ENCODE results near the gene PDCD1. TPM values are rescaled to one million over a fixed set of nuclear protein-coding genes. Genes with fewer than 3 reads are reported as not detected.

Gene PDCD1
- total and polyA plus RNA-seq, 2 donors = 12.7 to 16.0 TPM

GRCh38 chr2:241891315-241891987 is 32.8 kb upstream of the PDCD1 start:
- H3K36me3 ChIP-seq (ENCODE audit: control insufficient read depth in 2 of 2, insufficient read depth in 2 of 2, low read length in 1 of 2) = peaks cover 19 to 46% of the 10 kb centered on the region in 2 donors
- no peaks in the 10 kb centered on the region for H3K27me3 ChIP-seq (ENCODE audit: control insufficient read depth in 2 of 2, insufficient read depth in 1 of 2, low read length in 1 of 2)
- H3K27ac ChIP-seq (ENCODE audit: low read depth in 1 of 2, low read length in 1 of 2) = no peak overlapping the region
- WGBS = 98% methylated on average over 27 of the region's 27 CpGs
- H3K4me1 ChIP-seq (ENCODE audit: control insufficient read depth in 2 of 2, insufficient read depth in 2 of 2, low read length in 2 of 2) = peaks cover 8 to 14% of the 10 kb centered on the region in 2 donors
- H3K9me3 ChIP-seq (ENCODE audit: control insufficient read depth in 2 of 2, insufficient read depth in 1 of 2, low read length in 1 of 2) = peaks cover 3 to 22% of the 10 kb centered on the region in 2 donors
- no peak overlapping the region for H3K4me3 ChIP-seq (ENCODE audit: low read length in 2 of 2)
- no peak for DNase-seq (ENCODE audit: low read depth in 6 of 9, low spot score in 9 of 9)

- no peak overlapping the region for H3K27ac ChIP-seq (ENCODE audit: low read depth in 1 of 2, low read length in 1 of 2)
- H3K4me3 ChIP-seq (ENCODE audit: low read length in 2 of 2) = no peak overlapping the region
- no peaks in the 10 kb centered on the region for H3K27me3 ChIP-seq (ENCODE audit: control insufficient read depth in 2 of 2, insufficient read depth in 1 of 2, low read length in 1 of 2)
- H3K9me3 ChIP-seq (ENCODE audit: control insufficient read depth in 2 of 2, insufficient read depth in 1 of 2, low read length in 1 of 2) = peaks cover 3 to 16% of the 10 kb centered on the region in 2 donors
- no peak for DNase-seq (ENCODE audit: low read depth in 6 of 9, low spot score in 9 of 9)
- H3K36me3 ChIP-seq (ENCODE audit: control insufficient read depth in 2 of 2, insufficient read depth in 2 of 2, low read length in 1 of 2) = peaks cover 19 to 51% of the 10 kb centered on the region in 2 donors
- peaks cover 15 to 21% of the 10 kb centered on the region in 2 donors for H3K4me1 ChIP-seq (ENCODE audit: control insufficient read depth in 2 of 2, insufficient read depth in 2 of 2, low read length in 2 of 2)
- 96% methylated on average over 29 of the region's 29 CpGs for WGBS
These were observed 32.0 kb upstream of the PDCD1 start for GRCh38 chr2:241890524-241891235.

GRCh38 chr2:241888641-241889040 is 29.9 kb upstream of the PDCD1 start:
- Histone ChIP-seq H3K36me3 (ENCODE audit: control insufficient read depth in 2 of 2, insufficient read depth in 2 of 2, low read length in 1 of 2) (peaks cover 21 to 43% of the 10 kb centered on the region in 2 donors), H3K4me1 (ENCODE audit: control insufficient read depth in 2 of 2, insufficient read depth in 2 of 2, low read length in 2 of 2) (peaks cover 30 to 38% of the 10 kb centered on the region in 2 donors), H3K9me3 (ENCODE audit: control insufficient read depth in 2 of 2, insufficient read depth in 1 of 2, low read length in 1 of 2) (peaks cover 3 to 16% of the 10 kb centered on the region in 2 donors), H3K27ac (ENCODE audit: low read depth in 1 of 2, low read length in 1 of 2) (peak overlapping the region in 1 of 2 donors; percentile 15), H3K4me3 (ENCODE audit: low read length in 2 of 2) (no peak overlapping the region), H3K27me3 (ENCODE audit: control insufficient read depth in 2 of 2, insufficient read depth in 1 of 2, low read length in 1 of 2) (no peaks in the 10 kb centered on the region)
- no peak for DNase-seq (ENCODE audit: low read depth in 6 of 9, low spot score in 9 of 9)
- WGBS = 43% methylated on average over 5 of the region's 6 CpGs

- 90% methylated on average over 23 of the region's 24 CpGs for WGBS
These were observed 29.3 kb upstream of the PDCD1 start for GRCh38 chr2:241887806-241888522.

GRCh38 chr2:241886840-241887447 is 28.2 kb upstream of the PDCD1 start:
- 92% methylated on average over 19 of the region's 19 CpGs for WGBS
- Histone ChIP-seq H3K27ac (ENCODE audit: low read depth in 1 of 2, low read length in 1 of 2) (no peak overlapping the region), H3K4me3 (ENCODE audit: low read length in 2 of 2) (no peak overlapping the region), H3K36me3 (ENCODE audit: control insufficient read depth in 2 of 2, insufficient read depth in 2 of 2, low read length in 1 of 2) (peaks cover 21 to 33% of the 10 kb centered on the region in 2 donors), H3K27me3 (ENCODE audit: control insufficient read depth in 2 of 2, insufficient read depth in 1 of 2, low read length in 1 of 2) (no peaks in the 10 kb centered on the region), H3K9me3 (ENCODE audit: control insufficient read depth in 2 of 2, insufficient read depth in 1 of 2, low read length in 1 of 2) (peaks cover 3 to 16% of the 10 kb centered on the region in 2 donors), H3K4me1 (ENCODE audit: control insufficient read depth in 2 of 2, insufficient read depth in 2 of 2, low read length in 2 of 2) (peaks cover 32 to 53% of the 10 kb centered on the region in 2 donors)
- DNase-seq (ENCODE audit: low read depth in 6 of 9, low spot score in 9 of 9) = no peak

More at GRCh38 chr2:241887806-241888522, 29.3 kb upstream of the PDCD1 start:
- H3K27ac ChIP-seq (ENCODE audit: low read depth in 1 of 2, low read length in 1 of 2) = no peak overlapping the region
- H3K4me3 ChIP-seq (ENCODE audit: low read length in 2 of 2) = no peak overlapping the region
- no peaks in the 10 kb centered on the region for H3K27me3 ChIP-seq (ENCODE audit: control insufficient read depth in 2 of 2, insufficient read depth in 1 of 2, low read length in 1 of 2)
- H3K9me3 ChIP-seq (ENCODE audit: control insufficient read depth in 2 of 2, insufficient read depth in 1 of 2, low read length in 1 of 2) = peaks cover 3 to 16% of the 10 kb centered on the region in 2 donors
- DNase-seq (ENCODE audit: low read depth in 6 of 9, low spot score in 9 of 9) = no peak
- peaks cover 32 to 45% of the 10 kb centered on the region in 2 donors for H3K4me1 ChIP-seq (ENCODE audit: control insufficient read depth in 2 of 2, insufficient read depth in 2 of 2, low read length in 2 of 2)
- peaks cover 21 to 39% of the 10 kb centered on the region in 2 donors for H3K36me3 ChIP-seq (ENCODE audit: control insufficient read depth in 2 of 2, insufficient read depth in 2 of 2, low read length in 1 of 2)

- no peak for DNase-seq (ENCODE audit: low read depth in 6 of 9, low spot score in 9 of 9)
- Histone ChIP-seq H3K27ac (ENCODE audit: low read depth in 1 of 2, low read length in 1 of 2) (peak overlapping the region in 1 of 2 donors; percentile 83), H3K4me1 (ENCODE audit: control insufficient read depth in 2 of 2, insufficient read depth in 2 of 2, low read length in 2 of 2) (peaks cover 33 to 60% of the 10 kb centered on the region in 2 donors), H3K4me3 (ENCODE audit: low read length in 2 of 2) (peak overlapping the region in 1 of 2 donors; percentile 30), H3K36me3 (ENCODE audit: control insufficient read depth in 2 of 2, insufficient read depth in 2 of 2, low read length in 1 of 2) (peaks cover 18 to 27% of the 10 kb centered on the region in 2 donors), H3K9me3 (ENCODE audit: control insufficient read depth in 2 of 2, insufficient read depth in 1 of 2, low read length in 1 of 2) (peaks cover 3 to 16% of the 10 kb centered on the region in 2 donors), H3K27me3 (ENCODE audit: control insufficient read depth in 2 of 2, insufficient read depth in 1 of 2, low read length in 1 of 2) (no peaks in the 10 kb centered on the region)
- WGBS = 75% methylated on average over 15 of the region's 15 CpGs
These were observed 27.4 kb upstream of the PDCD1 start for GRCh38 chr2:241885946-241886643.

GRCh38 chr2:241885291-241885945 is 26.7 kb upstream of the PDCD1 start:
- peak overlapping the region in 1 of 2 donors; percentile 83 for H3K27ac ChIP-seq (ENCODE audit: low read depth in 1 of 2, low read length in 1 of 2)
- H3K9me3 ChIP-seq (ENCODE audit: control insufficient read depth in 2 of 2, insufficient read depth in 1 of 2, low read length in 1 of 2) = peaks cover 3 to 16% of the 10 kb centered on the region in 2 donors
- peaks cover 18 to 21% of the 10 kb centered on the region in 2 donors for H3K36me3 ChIP-seq (ENCODE audit: control insufficient read depth in 2 of 2, insufficient read depth in 2 of 2, low read length in 1 of 2)
- WGBS = 47% methylated on average over 16 of the region's 16 CpGs
- peak overlapping the region in 1 of 2 donors; percentile 30 for H3K4me3 ChIP-seq (ENCODE audit: low read length in 2 of 2)
- peaks cover 37 to 67% of the 10 kb centered on the region in 2 donors for H3K4me1 ChIP-seq (ENCODE audit: control insufficient read depth in 2 of 2, insufficient read depth in 2 of 2, low read length in 2 of 2)
- H3K27me3 ChIP-seq (ENCODE audit: control insufficient read depth in 2 of 2, insufficient read depth in 1 of 2, low read length in 1 of 2) = no peaks in the 10 kb centered on the region
- peak in 1 of 9 donors; percentile 74 for DNase-seq (ENCODE audit: low read depth in 6 of 9, low spot score in 9 of 9)

- Histone ChIP-seq H3K4me1 (ENCODE audit: control insufficient read depth in 2 of 2, insufficient read depth in 2 of 2, low read length in 2 of 2) (peaks cover 37 to 72% of the 10 kb centered on the region in 2 donors), H3K27me3 (ENCODE audit: control insufficient read depth in 2 of 2, insufficient read depth in 1 of 2, low read length in 1 of 2) (no peaks in the 10 kb centered on the region), H3K4me3 (ENCODE audit: low read length in 2 of 2) (no peak overlapping the region), H3K36me3 (ENCODE audit: control insufficient read depth in 2 of 2, insufficient read depth in 2 of 2, low read length in 1 of 2) (peaks cover 17 to 18% of the 10 kb centered on the region in 2 donors), H3K9me3 (ENCODE audit: control insufficient read depth in 2 of 2, insufficient read depth in 1 of 2, low read length in 1 of 2) (peaks cover 3 to 16% of the 10 kb centered on the region in 2 donors), H3K27ac (ENCODE audit: low read depth in 1 of 2, low read length in 1 of 2) (peak overlapping the region in 1 of 2 donors; percentile 83)
- DNase-seq (ENCODE audit: low read depth in 6 of 9, low spot score in 9 of 9) = no peak
- WGBS = 92% methylated on average over 8 of the region's 8 CpGs
These were observed 26.2 kb upstream of the PDCD1 start for GRCh38 chr2:241884951-241885290.

Data from thymus (tissue), 11 donors.